HG03571 (cell line): ENCODE data around the gene PCDHGB3.
"Not testable (repeated sequence)": the region's sequence is repeated elsewhere in the genome, so short reads cannot be mapped to it uniquely, and the experiment has no call there.

Experiments
- ATAC-seq: cut with Tn5 transposase; IDR thresholded peaks from one replicate; pipeline ENCODE4 v1.9.1; 2021; ENCODE audit not compliant: unreplicated experiment

PCDHGB3 gene

DNA sequence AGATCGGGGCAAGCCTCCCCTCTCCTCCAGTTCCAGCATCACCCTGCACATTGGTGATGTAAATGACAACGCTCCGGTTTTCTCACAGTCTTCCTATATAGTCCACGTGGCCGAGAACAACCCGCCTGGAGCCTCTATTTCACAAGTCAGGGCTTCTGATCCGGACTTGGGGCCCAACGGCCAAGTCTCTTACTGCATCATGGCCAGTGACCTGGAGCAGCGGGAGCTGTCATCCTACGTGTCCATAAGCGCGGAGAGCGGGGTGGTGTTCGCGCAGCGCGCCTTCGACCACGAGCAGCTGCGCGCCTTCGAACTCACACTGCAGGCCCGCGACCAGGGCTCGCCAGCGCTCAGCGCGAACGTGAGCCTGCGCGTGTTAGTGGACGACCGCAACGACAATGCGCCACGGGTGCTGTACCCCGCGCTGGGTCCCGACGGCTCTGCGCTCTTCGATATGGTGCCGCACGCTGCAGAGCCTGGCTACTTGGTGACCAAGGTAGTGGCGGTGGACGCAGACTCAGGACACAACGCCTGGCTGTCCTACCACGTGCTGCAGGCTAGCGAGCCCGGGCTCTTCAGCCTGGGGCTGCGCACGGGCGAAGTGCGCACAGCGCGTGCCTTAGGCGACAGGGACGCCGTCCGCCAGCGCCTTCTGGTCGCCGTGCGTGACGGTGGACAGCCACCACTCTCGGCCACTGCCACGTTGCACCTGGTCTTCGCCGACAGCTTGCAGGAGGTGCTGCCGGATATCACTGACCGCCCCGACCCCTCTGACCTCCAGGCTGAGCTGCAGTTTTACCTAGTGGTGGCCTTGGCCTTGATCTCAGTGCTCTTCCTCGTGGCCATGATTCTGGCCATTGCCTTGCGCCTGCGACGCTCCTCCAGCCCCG is 19.4 kb downstream of the PCDHGB3 start:
- no peak for ATAC-seq

- no peak for ATAC-seq
Observed at GRCh38 chr5:141392429-141393198, 22.6 kb downstream of the PCDHGB3 start, which contains the start of gene PCDHGA8. Gene PCDHGA8 (plus strand): TSS chr5:141392633. CDS start chr5:141392814, 181 bp downstream.

GRCh38 chr5:141393267-141393666 is 23.2 kb downstream of the PCDHGB3 start:
- no peak for ATAC-seq

DNA sequence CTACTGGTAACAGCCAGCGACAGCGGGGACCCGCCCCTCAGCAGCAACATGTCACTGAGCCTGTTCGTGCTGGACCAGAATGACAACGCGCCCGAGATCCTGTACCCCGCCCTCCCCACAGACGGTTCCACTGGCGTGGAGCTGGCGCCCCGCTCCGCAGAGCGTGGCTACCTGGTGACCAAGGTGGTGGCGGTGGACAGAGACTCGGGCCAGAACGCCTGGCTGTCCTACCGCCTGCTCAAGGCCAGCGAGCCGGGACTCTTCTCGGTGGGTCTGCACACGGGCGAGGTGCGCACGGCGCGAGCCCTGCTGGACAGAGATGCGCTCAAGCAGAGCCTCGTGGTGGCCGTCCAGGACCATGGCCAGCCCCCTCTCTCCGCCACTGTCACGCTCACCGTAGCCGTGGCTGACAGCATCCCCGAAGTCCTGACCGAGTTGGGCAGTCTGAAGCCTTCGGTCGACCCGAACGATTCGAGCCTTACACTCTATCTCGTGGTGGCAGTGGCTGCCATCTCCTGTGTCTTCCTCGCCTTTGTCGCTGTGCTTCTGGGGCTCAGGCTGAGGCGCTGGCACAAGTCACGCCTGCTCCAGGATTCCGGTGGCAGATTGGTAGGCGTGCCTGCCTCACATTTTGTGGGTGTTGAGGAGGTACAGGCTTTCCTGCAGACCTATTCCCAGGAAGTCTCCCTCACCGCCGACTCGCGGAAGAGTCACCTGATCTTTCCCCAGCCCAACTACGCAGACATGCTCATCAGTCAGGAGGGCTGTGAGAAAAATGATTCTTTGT is 24.6 kb downstream of the PCDHGB3 start:
- not testable (repeated sequence) for ATAC-seq

- ATAC-seq = peak; percentile 88
Observed at GRCh38 chr5:141397756-141398551, 27.9 kb downstream of the PCDHGB3 start, which contains the start of gene PCDHGB5. Gene PCDHGB5 (plus strand): TSS chr5:141397947. CDS start chr5:141398128, 181 bp downstream.

- ATAC-seq = no peak
Observed at GRCh38 chr5:141398608-141399007, 28.6 kb downstream of the PCDHGB3 start.

GRCh38 chr5:141399555-141400258 is 29.7 kb downstream of the PCDHGB3 start:
- no peak for ATAC-seq

DNA sequence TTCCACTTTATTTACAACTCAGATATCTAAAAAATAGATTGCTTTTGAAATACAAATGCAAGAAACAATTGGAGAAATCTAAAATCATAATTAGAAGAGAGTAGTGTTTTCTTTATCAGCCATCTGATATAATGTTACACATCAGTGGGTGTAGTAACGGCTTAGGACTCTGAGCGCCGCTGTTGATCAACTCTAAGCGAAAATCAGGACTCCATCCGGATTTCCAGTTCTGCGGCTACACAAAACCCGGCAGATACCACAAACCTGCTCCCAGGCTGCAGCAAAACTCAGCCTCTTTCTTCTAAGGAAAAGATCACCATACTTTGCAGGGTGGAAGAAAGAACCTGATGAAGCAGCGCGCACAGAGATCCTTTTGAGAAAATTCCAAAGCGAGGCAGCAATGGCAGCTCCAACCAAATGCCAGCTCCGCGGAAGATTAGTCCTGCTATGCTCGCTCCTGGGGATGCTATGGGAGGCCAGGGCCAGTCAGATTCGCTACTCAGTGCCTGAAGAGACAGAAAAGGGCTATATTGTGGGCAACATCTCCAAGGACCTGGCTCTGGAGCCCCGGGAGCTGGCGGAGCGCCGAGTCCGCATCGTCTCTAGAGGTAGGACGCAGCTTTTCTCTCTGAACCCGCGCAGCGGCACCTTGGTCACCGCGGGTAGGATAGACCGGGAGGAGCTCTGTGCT is 32.7 kb downstream of the PCDHGB3 start, which contains the start of gene PCDHGA9:
Gene PCDHGA9, plus strand, starts transcription at position 226 of the 691 bp plus-strand sequence. Its CDS starts 175 bp downstream, at position 401.
- no peak for ATAC-seq

DNA sequence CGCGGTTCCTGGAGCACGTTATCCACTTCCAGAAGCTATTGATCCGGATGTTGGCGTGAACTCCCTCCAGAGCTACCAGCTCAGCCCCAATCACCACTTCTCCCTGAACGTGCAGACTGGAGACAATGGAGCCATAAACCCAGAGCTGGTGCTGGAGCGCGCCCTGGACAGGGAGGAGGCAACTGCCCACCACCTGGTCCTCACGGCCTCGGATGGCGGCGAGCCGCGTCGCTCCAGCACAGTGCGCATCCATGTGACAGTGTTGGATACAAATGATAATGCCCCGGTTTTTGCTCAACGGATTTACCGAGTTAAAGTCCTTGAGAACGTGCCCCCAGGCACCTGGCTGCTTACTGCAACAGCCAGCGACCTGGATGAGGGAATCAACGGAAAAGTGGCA is 33.3 kb downstream of the PCDHGB3 start:
- ATAC-seq = no peak

- ATAC-seq = not testable (repeated sequence)
Observed at GRCh38 chr5:141407790-141408505, 37.9 kb downstream of the PCDHGB3 start, which contains the start of gene PCDHGB6. Gene PCDHGB6 (plus strand): TSS chr5:141408021. CDS start chr5:141408203, 182 bp downstream.

DNA sequence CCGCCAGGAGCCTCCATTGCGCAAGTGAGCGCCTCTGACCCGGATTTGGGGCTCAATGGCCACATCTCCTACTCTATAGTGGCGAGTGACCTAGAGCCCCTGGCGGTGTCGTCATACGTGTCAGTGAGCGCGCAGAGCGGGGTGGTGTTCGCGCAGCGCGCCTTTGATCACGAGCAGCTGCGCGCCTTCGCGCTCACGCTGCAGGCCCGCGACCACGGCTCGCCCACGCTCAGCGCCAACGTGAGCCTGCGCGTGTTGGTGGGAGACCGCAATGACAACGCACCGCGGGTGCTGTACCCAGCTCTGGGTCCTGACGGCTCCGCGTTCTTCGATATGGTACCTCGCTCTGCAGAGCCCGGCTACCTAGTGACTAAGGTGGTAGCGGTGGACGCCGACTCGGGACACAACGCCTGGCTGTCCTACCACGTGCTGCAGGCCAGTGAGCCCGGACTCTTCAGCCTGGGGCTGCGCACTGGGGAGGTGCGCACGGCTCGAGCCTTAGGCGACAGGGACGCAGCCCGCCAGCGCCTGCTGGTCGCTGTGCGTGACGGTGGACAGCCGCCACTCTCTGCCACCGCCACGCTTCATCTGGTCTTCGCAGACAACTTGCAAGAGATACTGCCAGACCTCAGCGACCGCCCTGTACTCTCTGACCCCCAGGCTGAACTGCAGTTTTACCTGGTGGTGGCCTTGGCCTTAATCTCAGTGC is 39.7 kb downstream of the PCDHGB3 start:
- no peak for ATAC-seq

DNA sequence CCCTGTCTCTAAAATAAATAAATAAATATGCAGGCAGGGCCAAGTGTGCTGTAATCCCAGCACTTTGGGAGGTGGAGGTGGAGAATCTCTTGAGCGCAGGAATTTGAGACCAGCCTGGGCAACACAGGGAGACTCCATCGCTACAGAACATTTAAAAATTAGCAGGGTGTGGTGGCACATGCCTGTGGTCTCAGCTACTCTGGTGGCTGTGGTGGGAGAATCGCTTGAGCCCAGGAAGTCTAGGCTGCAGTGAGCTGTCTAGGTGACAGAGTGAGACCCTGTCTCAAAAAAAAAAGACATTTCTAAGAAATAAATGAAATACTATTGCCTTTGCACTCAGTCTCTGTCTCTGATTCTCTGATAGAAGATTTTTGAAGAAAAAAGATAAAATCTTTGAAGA is 41.5 kb downstream of the PCDHGB3 start:
- no peak for ATAC-seq

GRCh38 chr5:141412854-141413539 is 43.0 kb downstream of the PCDHGB3 start, which contains the start of gene PCDHGA10:
Gene PCDHGA10 (plus strand): TSS chr5:141412987. CDS start chr5:141413176, 189 bp downstream.
- peak; percentile 84 for ATAC-seq

DNA sequence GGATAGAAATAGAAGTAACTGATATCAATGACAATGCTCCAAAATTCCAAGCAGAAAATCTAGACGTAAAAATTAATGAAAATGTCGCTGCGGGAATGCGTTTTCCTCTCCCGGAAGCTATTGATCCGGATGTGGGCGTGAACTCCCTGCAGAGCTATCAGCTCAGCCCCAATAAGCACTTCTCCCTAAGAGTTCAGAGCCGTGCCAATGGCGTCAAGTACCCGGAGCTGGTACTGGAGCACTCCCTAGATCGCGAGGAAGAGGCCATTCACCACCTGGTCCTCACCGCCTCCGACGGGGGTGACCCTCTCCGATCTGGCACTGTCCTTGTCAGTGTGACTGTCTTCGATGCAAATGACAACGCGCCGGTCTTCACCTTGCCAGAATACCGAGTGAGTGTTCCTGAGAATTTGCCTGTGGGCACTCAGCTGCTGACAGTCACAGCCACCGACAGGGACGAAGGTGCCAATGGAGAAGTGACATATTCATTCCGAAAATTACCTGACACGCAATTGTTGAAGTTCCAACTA is 43.6 kb downstream of the PCDHGB3 start:
- ATAC-seq = no peak

GRCh38 chr5:141414548-141415274 is 44.7 kb downstream of the PCDHGB3 start:
- ATAC-seq = not testable (repeated sequence)

DNA sequence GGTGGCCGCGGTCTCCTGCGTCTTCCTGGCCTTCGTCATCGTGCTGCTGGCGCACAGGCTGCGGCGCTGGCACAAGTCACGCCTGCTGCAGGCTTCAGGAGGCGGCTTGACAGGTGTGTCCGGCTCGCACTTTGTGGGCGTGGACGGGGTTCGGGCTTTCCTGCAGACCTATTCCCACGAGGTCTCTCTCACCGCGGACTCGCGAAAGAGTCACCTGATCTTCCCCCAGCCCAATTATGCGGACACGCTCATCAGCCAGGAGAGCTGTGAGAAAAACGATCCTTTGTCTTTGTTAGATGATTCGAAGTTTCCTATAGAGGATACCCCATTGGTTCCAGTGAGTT is 45.2 kb downstream of the PCDHGB3 start:
- not testable (repeated sequence) for ATAC-seq
